A673 (cell line): ENCODE measurements around the gene PMFBP1.

ENCODE experiments used
- EZH2 ChIP-seq: fragments of 200-600 bp; sonication (generic); IDR thresholded peaks from 2 replicates; pipeline ENCODE4 v1.6.1; 2017; ENCODE audit warnings: borderline replicate concordance, low read depth, mild to moderate bottlenecking, mixed read lengths, antibody characterized with exemption, low read length; ENCODE audit not compliant: poor library complexity, severe bottlenecking
- TF ChIP-seq, protein P1 (sequence below): fragments of 300-800, 200-600 bp; sonication (generic); conservative IDR thresholded peaks from 2 replicates; pipeline ENCODE4 v1.5.1; 2017; ENCODE audit warnings: low read depth, mild to moderate bottlenecking, antibody characterized with exemption, low read length, moderate library complexity, mixed read lengths

DNA sequence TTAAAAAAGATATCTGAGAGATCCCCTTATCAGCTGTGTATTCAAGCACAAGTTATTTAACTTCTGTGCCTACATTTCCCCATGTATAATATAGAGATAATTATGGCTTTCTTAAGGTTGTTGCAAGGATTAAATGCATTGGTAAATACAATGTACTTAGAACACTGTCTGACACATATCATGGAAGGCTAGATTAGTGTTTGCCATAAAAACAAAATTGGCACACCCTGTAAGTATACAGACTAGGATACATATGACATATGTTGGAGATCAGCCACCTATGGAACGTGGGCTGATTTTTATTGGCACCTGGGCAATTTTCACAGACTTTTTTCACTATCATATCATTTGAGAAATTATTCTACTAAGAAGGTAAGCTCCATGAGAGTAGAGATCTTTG is 2.2 kb downstream of the PMFBP1 start:
- TF ChIP-seq, protein P1, sequence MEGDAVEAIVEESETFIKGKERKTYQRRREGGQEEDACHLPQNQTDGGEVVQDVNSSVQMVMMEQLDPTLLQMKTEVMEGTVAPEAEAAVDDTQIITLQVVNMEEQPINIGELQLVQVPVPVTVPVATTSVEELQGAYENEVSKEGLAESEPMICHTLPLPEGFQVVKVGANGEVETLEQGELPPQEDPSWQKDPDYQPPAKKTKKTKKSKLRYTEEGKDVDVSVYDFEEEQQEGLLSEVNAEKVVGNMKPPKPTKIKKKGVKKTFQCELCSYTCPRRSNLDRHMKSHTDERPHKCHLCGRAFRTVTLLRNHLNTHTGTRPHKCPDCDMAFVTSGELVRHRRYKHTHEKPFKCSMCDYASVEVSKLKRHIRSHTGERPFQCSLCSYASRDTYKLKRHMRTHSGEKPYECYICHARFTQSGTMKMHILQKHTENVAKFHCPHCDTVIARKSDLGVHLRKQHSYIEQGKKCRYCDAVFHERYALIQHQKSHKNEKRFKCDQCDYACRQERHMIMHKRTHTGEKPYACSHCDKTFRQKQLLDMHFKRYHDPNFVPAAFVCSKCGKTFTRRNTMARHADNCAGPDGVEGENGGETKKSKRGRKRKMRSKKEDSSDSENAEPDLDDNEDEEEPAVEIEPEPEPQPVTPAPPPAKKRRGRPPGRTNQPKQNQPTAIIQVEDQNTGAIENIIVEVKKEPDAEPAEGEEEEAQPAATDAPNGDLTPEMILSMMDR: no peak
- no peak for TF ChIP-seq EZH2
